ENCODE results near the gene PDK4. TPM values are rescaled to one million over a fixed set of nuclear protein-coding genes. Genes with fewer than 3 reads are reported as not detected.

Gene PDK4
- total RNA-seq, 1 donor: 0.36 TPM

- no peak for TF ChIP-seq CTCF (IDR thresholded peaks at IDR 0.05; ENCODE audit: extremely low read depth, low read depth, low read length)
- no peaks in the 10 kb centered on the region for H3K79me2 ChIP-seq (ENCODE audit: insufficient read depth, low read length)
- no peak for DNase-seq (ENCODE audit: insufficient read length, low spot score, missing footprints)
Measured at GRCh38 chr7:95544171-95544570, 52.1 kb downstream of the PDK4 start.

GRCh38 chr7:95543312-95543711 lies 53.0 kb downstream of the PDK4 start:
- no peak overlapping the region for H3K4me3 ChIP-seq (ENCODE audit: insufficient read depth, low read length)
- H4K20me1 ChIP-seq (ENCODE audit: insufficient read depth, low read length): no peaks in the 10 kb centered on the region
- no peak overlapping the region for H3K27ac ChIP-seq (ENCODE audit: low read depth, low read length)
- H3K9me3 ChIP-seq (ENCODE audit: low read depth, low read length): no peaks in the 10 kb centered on the region
- H2AFZ ChIP-seq (ENCODE audit: low read length): no peak overlapping the region
- TF ChIP-seq CTCF (IDR thresholded peaks at IDR 0.05; ENCODE audit: extremely low read depth, low read depth, low read length): no peak
- no peaks in the 10 kb centered on the region for H3K79me2 ChIP-seq (ENCODE audit: insufficient read depth, low read length)
- no peaks in the 10 kb centered on the region for H3K36me3 ChIP-seq (ENCODE audit: insufficient read depth, low read length)
- peaks cover 17% of the 10 kb centered on the region for H3K27me3 ChIP-seq (ENCODE audit: insufficient read depth, low read length)
- no peak overlapping the region for H3K4me2 ChIP-seq (ENCODE audit: insufficient read depth, low read length)
- peaks cover 7% of the 10 kb centered on the region for H3K4me1 ChIP-seq (ENCODE audit: insufficient read depth, low read length)
- no peak for DNase-seq (ENCODE audit: insufficient read length, low spot score, missing footprints)

More at GRCh38 chr7:95544171-95544570, 52.1 kb downstream of the PDK4 start:
- Histone ChIP-seq H3K27me3 (ENCODE audit: insufficient read depth, low read length) (peaks cover 11% of the 10 kb centered on the region), H4K20me1 (ENCODE audit: insufficient read depth, low read length) (no peaks in the 10 kb centered on the region), H3K27ac (ENCODE audit: low read depth, low read length) (no peak overlapping the region), H3K4me1 (ENCODE audit: insufficient read depth, low read length) (peaks cover 7% of the 10 kb centered on the region), H3K9me3 (ENCODE audit: low read depth, low read length) (no peaks in the 10 kb centered on the region), H3K36me3 (ENCODE audit: insufficient read depth, low read length) (no peaks in the 10 kb centered on the region), H2AFZ (ENCODE audit: low read length) (no peak overlapping the region), H3K4me3 (ENCODE audit: insufficient read depth, low read length) (no peak overlapping the region), H3K4me2 (ENCODE audit: insufficient read depth, low read length) (no peak overlapping the region)

GRCh38 chr7:95540366-95540765 lies 56.0 kb downstream of the PDK4 start:
- no peaks in the 10 kb centered on the region for H3K36me3 ChIP-seq (ENCODE audit: insufficient read depth, low read length)
- H2AFZ ChIP-seq (ENCODE audit: low read length): no peak overlapping the region
- H4K20me1 ChIP-seq (ENCODE audit: insufficient read depth, low read length): no peaks in the 10 kb centered on the region
- H3K4me3 ChIP-seq (ENCODE audit: insufficient read depth, low read length): no peak overlapping the region
- peaks cover 23% of the 10 kb centered on the region for H3K27me3 ChIP-seq (ENCODE audit: insufficient read depth, low read length)
- no peak for DNase-seq (ENCODE audit: insufficient read length, low spot score, missing footprints)
- TF ChIP-seq CTCF (IDR thresholded peaks at IDR 0.05; ENCODE audit: extremely low read depth, low read depth, low read length): no peak
- H3K4me1 ChIP-seq (ENCODE audit: insufficient read depth, low read length): peaks cover 2% of the 10 kb centered on the region
- H3K79me2 ChIP-seq (ENCODE audit: insufficient read depth, low read length): no peaks in the 10 kb centered on the region
- no peak overlapping the region for H3K27ac ChIP-seq (ENCODE audit: low read depth, low read length)
- H3K4me2 ChIP-seq (ENCODE audit: insufficient read depth, low read length): no peak overlapping the region
- H3K9me3 ChIP-seq (ENCODE audit: low read depth, low read length): no peaks in the 10 kb centered on the region

- TF ChIP-seq CTCF (IDR thresholded peaks at IDR 0.05; ENCODE audit: extremely low read depth, low read depth, low read length): no peak
- Histone ChIP-seq H4K20me1 (ENCODE audit: insufficient read depth, low read length) (no peaks in the 10 kb centered on the region), H2AFZ (ENCODE audit: low read length) (no peak overlapping the region), H3K36me3 (ENCODE audit: insufficient read depth, low read length) (no peaks in the 10 kb centered on the region), H3K9me3 (ENCODE audit: low read depth, low read length) (no peaks in the 10 kb centered on the region), H3K27me3 (ENCODE audit: insufficient read depth, low read length) (peaks cover 23% of the 10 kb centered on the region), H3K4me2 (ENCODE audit: insufficient read depth, low read length) (no peak overlapping the region), H3K79me2 (ENCODE audit: insufficient read depth, low read length) (no peaks in the 10 kb centered on the region), H3K4me1 (ENCODE audit: insufficient read depth, low read length) (no peaks in the 10 kb centered on the region), H3K4me3 (ENCODE audit: insufficient read depth, low read length) (no peak overlapping the region), H3K27ac (ENCODE audit: low read depth, low read length) (no peak overlapping the region)
- DNase-seq (ENCODE audit: insufficient read length, low spot score, missing footprints): no peak
Measured at GRCh38 chr7:95539426-95539825, 56.9 kb downstream of the PDK4 start.
